Ishikawa (cell line): ENCODE measurements around the gene TBC1D22A.

ENCODE experiments used
- CEBPB ChIP-seq: IDR thresholded peaks from 2 replicates; pipeline ENCODE4 v1.6.1; 2012
- CREB1 ChIP-seq: IDR thresholded peaks from 2 replicates; pipeline ENCODE4 v1.6.1; 2012; ENCODE audit warnings: low read depth
- EGR1 ChIP-seq: IDR thresholded peaks from 2 replicates; pipeline ENCODE4 v1.6.1; 2012
- EP300 ChIP-seq: IDR thresholded peaks from 2 replicates; pipeline ENCODE4 v1.6.1; 2012; ENCODE audit warnings: borderline replicate concordance
- FOXM1 ChIP-seq: IDR thresholded peaks from 2 replicates; pipeline ENCODE4 v1.6.1; 2012; ENCODE audit warnings: low read depth, borderline replicate concordance
- MAX ChIP-seq: IDR thresholded peaks from 2 replicates; pipeline ENCODE4 v1.6.1; 2012
- NFIC ChIP-seq: IDR thresholded peaks from 2 replicates; pipeline ENCODE4 v1.6.1; 2012
- REST ChIP-seq: IDR thresholded peaks from 2 replicates; pipeline ENCODE4 v1.6.1; 2012; ENCODE audit warnings: low read depth, mild to moderate bottlenecking
- TAF1 ChIP-seq: IDR thresholded peaks from 2 replicates; pipeline ENCODE4 v1.6.1; 2012; ENCODE audit warnings: low read depth, mild to moderate bottlenecking
- TCF12 ChIP-seq: IDR thresholded peaks from 2 replicates; pipeline ENCODE4 v1.6.1; 2012; ENCODE audit warnings: low read depth
- TEAD4 ChIP-seq: IDR thresholded peaks from 2 replicates; pipeline ENCODE4 v1.6.1; 2012
- USF1 ChIP-seq: IDR thresholded peaks from 2 replicates; pipeline ENCODE4 v1.6.1; 2012
- YY1 ChIP-seq: IDR thresholded peaks from 2 replicates; pipeline ENCODE4 v1.6.1; 2012; ENCODE audit warnings: low read depth
- ZBTB7A ChIP-seq: IDR thresholded peaks from 2 replicates; pipeline ENCODE4 v1.6.1; 2012; ENCODE audit warnings: low read depth

TBC1D22A gene

GRCh38 chr22:47164514-47165337 is 402.3 kb downstream of the TBC1D22A start:
- TF ChIP-seq ZBTB7A = no peak
- no peak for TF ChIP-seq EGR1

GRCh38 chr22:47165338-47166032 is 403.0 kb downstream of the TBC1D22A start:
- TF ChIP-seq TCF12 (no peak), YY1 (no peak)

DNA sequence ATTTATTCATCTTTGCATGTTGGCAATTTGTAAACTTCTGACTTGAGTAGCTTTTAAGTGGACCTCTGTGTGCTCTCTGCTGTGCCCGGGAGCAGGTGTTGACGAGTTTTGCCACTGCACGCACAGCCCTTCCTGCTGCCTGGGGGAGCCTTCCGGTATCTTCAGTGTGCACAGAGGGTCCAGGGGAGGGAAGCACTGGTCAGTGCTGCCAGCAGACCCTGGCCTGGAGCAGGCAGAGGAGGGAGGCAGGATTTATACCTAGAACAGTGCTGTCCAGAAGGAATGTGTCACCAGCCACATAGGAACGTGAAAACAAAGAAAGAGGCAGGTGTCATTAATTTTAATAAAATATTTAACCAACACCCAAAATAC is 403.6 kb downstream of the TBC1D22A start:
- TF ChIP-seq TEAD4 (no peak), TAF1 (no peak), NFIC (no peak), USF1 (no peak), ZBTB7A (no peak), EP300 (no peak), TCF12 (no peak), CEBPB (no peak), YY1 (no peak), MAX (no peak)

DNA sequence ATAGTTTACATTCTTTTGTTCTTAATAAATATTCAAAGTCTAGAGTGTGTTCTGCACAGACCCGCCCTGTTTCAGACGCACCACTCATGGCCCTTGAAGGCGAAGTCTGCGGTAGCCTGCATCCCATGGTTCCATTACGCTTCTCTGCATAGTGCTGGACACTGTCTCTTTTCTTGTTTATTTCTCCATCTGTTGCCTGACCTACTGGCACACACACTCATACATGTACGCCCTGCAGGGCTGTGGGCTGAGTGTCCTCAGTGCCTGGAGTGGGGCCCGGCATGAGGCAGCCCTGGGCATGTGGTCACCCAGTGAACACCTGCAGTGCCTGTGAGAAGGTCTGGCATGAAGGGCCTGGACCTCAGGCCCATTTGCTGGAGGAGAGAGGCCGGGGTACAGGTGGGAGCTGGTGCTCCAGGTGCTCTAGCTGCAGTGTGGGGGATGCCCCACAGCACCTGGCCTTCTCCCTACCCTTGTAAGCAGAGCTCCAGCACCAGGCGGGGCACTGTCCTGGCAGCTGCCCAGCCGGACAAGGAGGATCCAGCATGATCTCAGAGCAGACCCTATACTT is 404.1 kb downstream of the TBC1D22A start:
- TF ChIP-seq ZBTB7A (no peak), EGR1 (no peak), REST (no peak), TAF1 (no peak), YY1 (no peak), CEBPB (no peak), MAX (no peak), USF1 (no peak), CREB1 (no peak), TCF12 (no peak)

DNA sequence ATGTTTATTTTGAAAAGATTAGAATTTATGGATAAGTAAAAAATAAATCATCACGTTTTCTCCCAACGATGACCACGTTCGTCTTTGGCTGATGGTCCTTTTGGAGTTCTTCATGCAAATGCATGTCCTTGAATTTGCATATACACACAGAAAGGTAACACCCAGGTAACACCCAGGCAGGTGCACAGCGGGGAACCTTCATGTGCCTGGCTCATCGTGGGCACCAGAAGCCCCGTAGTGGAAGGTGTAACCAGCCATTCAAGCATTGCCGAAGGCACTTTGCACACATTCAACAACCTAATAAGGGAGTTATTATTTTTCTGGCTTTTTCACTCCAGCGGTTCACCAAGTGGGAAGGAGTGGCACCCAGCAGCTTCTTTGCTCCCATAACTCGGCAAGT is 404.6 kb downstream of the TBC1D22A start:
- TF ChIP-seq YY1 (no peak), CEBPB (no peak), EP300 (no peak), REST (no peak), FOXM1 (no peak), CREB1 (no peak), MAX (peak; percentile 72), NFIC (0 out of 2 replicates have a peak, but pooled peaks have one; percentile 27), EGR1 (no peak), TCF12 (no peak), TEAD4 (no peak)

DNA sequence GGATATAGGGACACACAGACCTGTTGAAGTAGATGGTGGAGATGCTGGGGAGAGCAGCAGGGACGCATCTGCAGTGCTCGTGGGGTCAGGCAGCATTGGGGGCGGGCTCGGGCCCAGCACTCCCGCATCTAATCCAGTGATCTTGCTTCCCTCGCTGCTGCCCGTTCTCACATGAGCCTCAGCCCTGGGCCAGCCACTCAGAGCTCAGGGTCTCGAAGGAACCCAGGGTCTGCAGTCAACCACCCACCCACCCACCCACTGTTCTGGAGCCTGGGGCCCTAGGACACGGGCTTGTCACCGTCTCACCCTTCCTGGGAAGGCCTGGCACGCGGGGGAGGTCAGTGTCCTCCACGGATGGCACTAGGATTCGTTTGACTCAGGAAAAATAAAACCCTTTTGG is 406.0 kb downstream of the TBC1D22A start:
- TF ChIP-seq NFIC = no peak
- no peak for TF ChIP-seq TAF1
- TF ChIP-seq REST = no peak
- TF ChIP-seq TEAD4 = no peak
- no peak for TF ChIP-seq ZBTB7A
